OCI-LY1 (cell line): ENCODE results near the gene GCNA.
"Not testable (repeated sequence)": the region's sequence is repeated elsewhere in the genome, so short reads cannot be mapped to it uniquely, and the experiment has no call there.

Experiments used
- H2AFZ ChIP-seq: fragments of 200-600 bp; sonication (generic), shearing (Covaris generic); 2 replicates; pipeline ENCODE4 v1.6.0; 2014; ENCODE audit warnings: antibody characterized with exemption, mild to moderate bottlenecking, low read length
- H3F3A ChIP-seq: fragments of 200-600 bp; sonication (generic), shearing (Covaris generic); 2 replicates; pipeline ENCODE4 v1.6.0; 2014; ENCODE audit warnings: mild to moderate bottlenecking, antibody characterized with exemption, low read length, moderate library complexity; ENCODE audit not compliant: insufficient read depth
- H3K27ac ChIP-seq: fragments of 200-600 bp; sonication (generic); 2 replicates; pipeline ENCODE4 v1.5.1; 2014; ENCODE audit warnings: low read length, mixed run types, mild to moderate bottlenecking, low read depth; ENCODE audit not compliant: poor library complexity, severe bottlenecking
- H3K27me3 ChIP-seq: fragments of 200-600 bp; sonication (generic); 2 replicates; pipeline ENCODE4 v1.6.0; 2014; ENCODE audit warnings: antibody characterized with exemption, mild to moderate bottlenecking, low read length, moderate library complexity; ENCODE audit not compliant: insufficient read depth
- H3K36me3 ChIP-seq: fragments of 200-600 bp; sonication (generic); 2 replicates; pipeline ENCODE4 v1.6.1; 2014; ENCODE audit warnings: mild to moderate bottlenecking, antibody characterized with exemption, low read length, moderate library complexity, mixed read lengths; ENCODE audit not compliant: insufficient read depth
- H3K4me1 ChIP-seq: fragments of 200-600 bp; sonication (generic); 2 replicates; pipeline ENCODE4 v1.5.1; 2014; ENCODE audit warnings: mild to moderate bottlenecking, low read length, moderate library complexity; ENCODE audit not compliant: insufficient read depth, severe bottlenecking
- H3K4me2 ChIP-seq: fragments of 200-600 bp; sonication (generic), shearing (Covaris generic); 2 replicates; pipeline ENCODE4 v1.6.1; 2014; ENCODE audit warnings: low read length
- H3K4me3 ChIP-seq: fragments of 200-600 bp; sonication (generic); 2 replicates; pipeline ENCODE4 v1.5.1; 2014; ENCODE audit warnings: low read length, low read depth, mild to moderate bottlenecking, mixed read lengths; ENCODE audit not compliant: poor library complexity, severe bottlenecking
- H3K79me2 ChIP-seq: fragments of 200-600 bp; shearing (Covaris generic); 2 replicates; pipeline ENCODE4 v1.6.1; 2016; ENCODE audit warnings: mixed run types, low read length, mixed read lengths; ENCODE audit not compliant: insufficient read depth
- H3K9ac ChIP-seq: fragments of 200-600 bp; sonication (generic), shearing (Covaris generic); 2 replicates; pipeline ENCODE4 v1.6.1; 2014; ENCODE audit warnings: mild to moderate bottlenecking, low read length, mixed read lengths
- H3K9me2 ChIP-seq: fragments of 200-600 bp; sonication (generic), shearing (Covaris generic); 2 replicates; pipeline ENCODE4 v1.6.1; 2014; ENCODE audit warnings: low read depth, mild to moderate bottlenecking, low read length, mixed read lengths
- H3K9me3 ChIP-seq: fragments of 200-600 bp; shearing (Covaris generic); 2 replicates; pipeline ENCODE4 v1.6.1; 2014; ENCODE audit warnings: low read length, mixed read lengths
- H4K20me1 ChIP-seq: fragments of 200-600 bp; sonication (generic), shearing (Covaris generic); 2 replicates; pipeline ENCODE4 v1.6.0; 2016; ENCODE audit warnings: mild to moderate bottlenecking, low read length; ENCODE audit not compliant: insufficient read depth
- EZH2 ChIP-seq: fragments of 200-600 bp; sonication (generic), shearing (Covaris generic); IDR thresholded peaks from 2 replicates; pipeline ENCODE4 v1.8.0; 2017; ENCODE audit warnings: borderline replicate concordance, mixed run types, mild to moderate bottlenecking, antibody characterized with exemption, low read length, moderate library complexity, mixed read lengths
- TF ChIP-seq, protein P1 (sequence below): fragments of 200-600 bp; sonication (generic), shearing (Covaris generic); IDR thresholded peaks from 2 replicates; pipeline ENCODE4 v1.5.1; 2017; ENCODE audit warnings: mild to moderate bottlenecking, antibody characterized with exemption, low read length, moderate library complexity, mixed read lengths

GCNA gene

DNA sequence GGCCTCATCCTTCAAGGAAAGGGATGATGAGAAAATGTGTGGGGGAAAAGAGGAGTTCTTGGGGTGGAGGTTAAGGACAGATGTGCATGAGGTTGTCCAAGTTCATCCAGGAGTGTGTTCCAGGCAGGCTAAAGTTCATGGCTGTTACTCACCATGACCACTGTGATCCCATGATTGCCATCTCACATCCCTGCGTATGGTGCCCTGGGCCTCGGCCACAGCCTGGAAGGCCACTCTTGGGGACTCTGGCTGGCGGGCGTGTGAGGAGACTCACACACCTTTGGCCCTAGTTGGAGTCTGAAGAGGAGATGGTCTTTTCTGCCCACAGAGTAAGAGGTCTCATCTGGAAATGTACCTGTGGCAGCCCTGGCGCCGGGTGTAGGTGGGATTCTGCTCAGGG, 81.7 kb downstream of the GCNA start:
- Histone ChIP-seq H4K20me1 (no peaks in the 10 kb centered on the region), H2AFZ (no peak overlapping the region), H3K27ac (no peak overlapping the region), H3K4me2 (no peak overlapping the region), H3F3A (no peaks in the 10 kb centered on the region), H3K4me3 (no peak overlapping the region), H3K27me3 (no peaks in the 10 kb centered on the region), H3K9me2 (no peaks in the 10 kb centered on the region), H3K9ac (no peak overlapping the region), H3K4me1 (no peaks in the 10 kb centered on the region), H3K79me2 (no peaks in the 10 kb centered on the region), H3K9me3 (no peaks in the 10 kb centered on the region), H3K36me3 (no peaks in the 10 kb centered on the region)
- TF ChIP-seq, protein P1, sequence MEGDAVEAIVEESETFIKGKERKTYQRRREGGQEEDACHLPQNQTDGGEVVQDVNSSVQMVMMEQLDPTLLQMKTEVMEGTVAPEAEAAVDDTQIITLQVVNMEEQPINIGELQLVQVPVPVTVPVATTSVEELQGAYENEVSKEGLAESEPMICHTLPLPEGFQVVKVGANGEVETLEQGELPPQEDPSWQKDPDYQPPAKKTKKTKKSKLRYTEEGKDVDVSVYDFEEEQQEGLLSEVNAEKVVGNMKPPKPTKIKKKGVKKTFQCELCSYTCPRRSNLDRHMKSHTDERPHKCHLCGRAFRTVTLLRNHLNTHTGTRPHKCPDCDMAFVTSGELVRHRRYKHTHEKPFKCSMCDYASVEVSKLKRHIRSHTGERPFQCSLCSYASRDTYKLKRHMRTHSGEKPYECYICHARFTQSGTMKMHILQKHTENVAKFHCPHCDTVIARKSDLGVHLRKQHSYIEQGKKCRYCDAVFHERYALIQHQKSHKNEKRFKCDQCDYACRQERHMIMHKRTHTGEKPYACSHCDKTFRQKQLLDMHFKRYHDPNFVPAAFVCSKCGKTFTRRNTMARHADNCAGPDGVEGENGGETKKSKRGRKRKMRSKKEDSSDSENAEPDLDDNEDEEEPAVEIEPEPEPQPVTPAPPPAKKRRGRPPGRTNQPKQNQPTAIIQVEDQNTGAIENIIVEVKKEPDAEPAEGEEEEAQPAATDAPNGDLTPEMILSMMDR, result no peak
- TF ChIP-seq EZH2, result no peak

DNA sequence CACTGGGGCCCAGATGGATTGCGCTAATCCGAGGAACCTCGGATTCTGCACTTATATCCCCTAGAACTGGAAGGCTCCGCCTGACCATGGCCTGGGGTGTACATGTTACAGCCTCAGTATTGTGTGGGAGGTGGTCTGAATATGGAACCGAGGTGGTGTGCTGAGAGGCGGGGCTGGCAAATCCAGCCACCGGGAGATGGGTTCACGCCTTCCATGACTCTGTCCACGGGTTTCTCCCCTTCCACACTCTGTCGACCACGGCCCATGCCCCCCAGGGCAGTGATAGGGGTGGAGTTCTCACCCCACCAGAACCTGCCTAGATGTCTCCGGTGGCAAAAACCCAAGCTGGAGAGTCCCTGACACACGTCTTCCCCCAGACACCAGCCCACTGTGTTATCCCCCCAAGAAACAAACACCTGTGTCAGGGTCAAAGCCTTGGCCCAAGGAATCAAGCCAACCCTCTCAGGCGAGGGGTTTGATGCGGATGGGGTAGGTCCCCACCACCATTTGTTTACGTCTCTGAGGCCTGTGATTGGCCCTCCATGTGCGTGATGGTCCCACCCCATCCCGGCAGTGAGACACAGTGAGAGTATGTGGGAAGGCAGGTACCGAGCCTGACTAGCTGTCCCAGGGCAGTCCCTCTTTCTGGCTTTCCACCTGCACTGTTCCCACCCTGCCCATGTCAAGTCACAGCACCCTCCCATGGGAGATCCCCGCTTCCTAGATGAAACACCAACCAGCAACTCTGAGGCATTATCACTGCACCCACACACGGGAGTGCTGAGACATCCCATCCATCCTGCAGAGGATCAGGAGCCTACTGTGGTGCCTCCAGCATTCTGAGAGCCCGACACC, 82.6 kb downstream of the GCNA start:
- no peaks in the 10 kb centered on the region for H3K79me2 ChIP-seq
- H2AFZ ChIP-seq, result no peak overlapping the region
- no peak for TF ChIP-seq EZH2
- TF ChIP-seq, protein P1, result no peak
- no peaks in the 10 kb centered on the region for H3K4me1 ChIP-seq
- H3K36me3 ChIP-seq, result no peaks in the 10 kb centered on the region
- no peaks in the 10 kb centered on the region for H3K9me3 ChIP-seq
- no peak overlapping the region for H3K9ac ChIP-seq
- H3K9me2 ChIP-seq, result no peaks in the 10 kb centered on the region
- H4K20me1 ChIP-seq, result no peaks in the 10 kb centered on the region
- no peaks in the 10 kb centered on the region for H3F3A ChIP-seq
- H3K27ac ChIP-seq, result no peak overlapping the region
- H3K4me2 ChIP-seq, result no peak overlapping the region
- H3K4me3 ChIP-seq, result no peak overlapping the region
- no peaks in the 10 kb centered on the region for H3K27me3 ChIP-seq

DNA sequence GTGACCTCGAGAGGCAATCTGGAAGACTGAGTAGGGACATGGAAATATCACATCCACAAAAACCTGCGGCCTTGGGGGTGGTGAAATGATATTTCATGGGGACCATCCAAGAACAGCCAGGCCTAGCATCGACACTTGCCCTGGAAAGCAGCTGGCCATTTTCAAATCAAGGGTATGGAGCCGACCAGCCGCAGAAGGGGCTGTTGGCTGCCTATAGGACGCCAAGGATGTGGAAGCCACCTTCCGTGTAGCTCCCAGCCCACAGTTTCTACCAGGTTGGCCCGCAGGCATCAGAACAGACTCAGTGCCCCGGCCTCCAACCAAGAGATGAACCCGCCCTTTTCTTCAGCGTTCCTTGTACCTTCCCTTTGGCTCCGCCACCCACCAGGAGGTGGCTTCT, 83.7 kb downstream of the GCNA start:
- no peak for TF ChIP-seq EZH2
- TF ChIP-seq, protein P1, result no peak
- Histone ChIP-seq H3K27me3 (no peaks in the 10 kb centered on the region), H3K4me3 (no peak overlapping the region), H3K4me1 (no peaks in the 10 kb centered on the region), H3K27ac (no peak overlapping the region), H3K9me2 (no peaks in the 10 kb centered on the region), H3K9me3 (no peaks in the 10 kb centered on the region), H3K9ac (no peak overlapping the region), H3F3A (no peaks in the 10 kb centered on the region), H3K79me2 (no peaks in the 10 kb centered on the region), H3K36me3 (no peaks in the 10 kb centered on the region), H2AFZ (no peak overlapping the region), H4K20me1 (no peaks in the 10 kb centered on the region), H3K4me2 (no peak overlapping the region)

DNA sequence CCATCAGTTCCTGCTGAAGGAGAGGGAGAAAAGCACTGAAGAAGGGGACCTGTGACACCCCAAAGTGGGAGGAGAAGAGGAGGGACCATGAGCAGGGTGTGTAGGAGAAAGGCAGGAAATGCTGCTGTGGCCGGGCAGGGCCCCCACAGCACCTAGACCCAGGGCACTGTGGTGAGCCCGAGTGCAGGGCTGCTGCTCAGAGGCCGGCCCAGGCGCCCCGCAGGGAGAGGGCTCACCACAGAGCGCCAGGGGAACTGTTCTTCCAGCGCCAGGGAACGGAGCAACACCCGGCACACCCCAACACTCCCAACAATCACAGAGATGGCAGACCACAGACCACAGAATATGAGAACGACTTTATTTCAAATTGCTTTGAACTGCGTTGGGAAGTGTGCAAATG, 84.4 kb downstream of the GCNA start:
- H2AFZ ChIP-seq, H3K9ac ChIP-seq, H3K9me3 ChIP-seq, H3K4me1 ChIP-seq, H3K27ac ChIP-seq, H3K4me2 ChIP-seq, H3K9me2 ChIP-seq, H3K4me3 ChIP-seq, H4K20me1 ChIP-seq, H3K27me3 ChIP-seq, H3F3A ChIP-seq, H3K36me3 ChIP-seq, H3K79me2 ChIP-seq: not testable (repeated sequence)
